Right renal pelvis (tissue), 4 donors: ENCODE results near the gene FBXL7. TPM values are rescaled to one million over a fixed set of nuclear protein-coding genes. Genes with fewer than 3 reads are reported as not detected.

Source experiments
- DNase-seq, 4 donors: peaks; one replicate each; pipeline ENCODE4 v3.0.0-alpha.2; 2013; ENCODE audit warnings: low read depth in 4 of 4, low spot score in 3 of 4, missing footprints in 1 of 4
- polyA plus RNA-seq, 4 donors: library from polyadenylated mRNA; unstranded; fragments of 120-200 nt; gene quantifications; one replicate each; pipeline ENCODE4 v1.2.1, GENCODE V29; 2013; ENCODE audit not compliant: insufficient read length in 4 of 4

The FBXL7 gene
- polyA plus RNA-seq, 4 donors: 25.9 to 30.1 (median 28.2) TPM

- DNase-seq: no peak
Measured at GRCh38 chr5:15535938-15536337, 36.0 kb downstream of the FBXL7 start.

- DNase-seq: no peak
Measured at GRCh38 chr5:15538516-15538915, 38.5 kb downstream of the FBXL7 start.

GRCh38 chr5:15539951-15540350 is 40.0 kb downstream of the FBXL7 start:
- DNase-seq: no peak

- no peak for DNase-seq
Measured at GRCh38 chr5:15544039-15544438, 44.1 kb downstream of the FBXL7 start.

- DNase-seq: no peak
Measured at GRCh38 chr5:15545082-15545481, 45.1 kb downstream of the FBXL7 start.

GRCh38 chr5:15547261-15547839 is 47.4 kb downstream of the FBXL7 start:
- DNase-seq: peak in 1 of 4 donors; percentile 28

- no peak for DNase-seq
Measured at GRCh38 chr5:15549961-15550360, 50.0 kb downstream of the FBXL7 start.

- no peak for DNase-seq
Measured at GRCh38 chr5:15550502-15551112, 50.6 kb downstream of the FBXL7 start.

GRCh38 chr5:15551113-15551504 is 51.1 kb downstream of the FBXL7 start:
- no peak for DNase-seq

GRCh38 chr5:15554542-15554941 is 54.6 kb downstream of the FBXL7 start:
- no peak for DNase-seq

- DNase-seq: no peak
Measured at GRCh38 chr5:15555176-15555575, 55.2 kb downstream of the FBXL7 start.

GRCh38 chr5:15558240-15558639 is 58.3 kb downstream of the FBXL7 start:
- DNase-seq: no peak

GRCh38 chr5:15558681-15559080 is 58.7 kb downstream of the FBXL7 start:
- no peak for DNase-seq

GRCh38 chr5:15560421-15560820 is 60.4 kb downstream of the FBXL7 start:
- DNase-seq: no peak

GRCh38 chr5:15564523-15564922 is 64.5 kb downstream of the FBXL7 start:
- DNase-seq: no peak

- no peak for DNase-seq
Measured at GRCh38 chr5:15564957-15565356, 65.0 kb downstream of the FBXL7 start.

- no peak for DNase-seq
Measured at GRCh38 chr5:15566306-15566705, 66.3 kb downstream of the FBXL7 start.

GRCh38 chr5:15566789-15567188 is 66.8 kb downstream of the FBXL7 start:
- no peak for DNase-seq

GRCh38 chr5:15570491-15570890 is 70.5 kb downstream of the FBXL7 start:
- DNase-seq: no peak

- DNase-seq: no peak
Measured at GRCh38 chr5:15571081-15571480, 71.1 kb downstream of the FBXL7 start.

- no peak for DNase-seq
Measured at GRCh38 chr5:15571618-15572017, 71.6 kb downstream of the FBXL7 start.

- no peak for DNase-seq
Measured at GRCh38 chr5:15573590-15573989, 73.6 kb downstream of the FBXL7 start.

GRCh38 chr5:15574128-15574527 is 74.1 kb downstream of the FBXL7 start:
- DNase-seq: no peak
